Fibroblast of lung (primary cell): Measurements from ENCODE around the gene ZNF227.

Experiments used
- EZH2 ChIP-seq: IDR thresholded peaks from 2 replicates; pipeline ENCODE4 v1.5.1; 2012; ENCODE audit warnings: low read length, control low read depth, mild to moderate bottlenecking; ENCODE audit errors: missing control alignments
- TF ChIP-seq, protein P1 (sequence below), 2 donors: IDR thresholded peaks in 1 of 2; conservative IDR thresholded peaks in 1 of 2; 1 replicate in 1 of 2; 2 replicates in 1 of 2; pipeline ENCODE4 v1.5.1; 2011 to 2012; ENCODE audit warnings: low read length in 2 of 2, control low read depth in 1 of 2, inconsistent platforms in 1 of 2, low read depth in 1 of 2, mild to moderate bottlenecking in 1 of 2

DNA sequence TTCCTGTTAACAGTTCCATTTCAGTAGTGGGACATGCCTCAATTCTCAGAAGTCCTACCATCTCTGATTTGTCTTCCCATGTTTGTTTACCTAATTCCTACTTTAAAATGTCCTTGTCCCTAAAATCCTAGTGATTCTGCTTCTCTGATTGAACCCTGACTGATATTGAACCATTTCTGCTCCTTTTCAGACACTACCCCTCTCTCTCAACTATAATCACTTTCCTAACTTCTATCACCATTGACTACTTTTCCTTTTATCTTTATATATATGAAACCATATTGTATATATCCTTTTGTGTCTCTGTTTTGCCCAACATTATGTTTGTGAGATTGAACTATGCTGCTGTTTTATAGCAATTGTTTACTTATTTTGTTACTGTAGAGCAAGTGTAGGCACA, 15.6 kb upstream of the ZNF227 start:
- TF ChIP-seq, protein P1, sequence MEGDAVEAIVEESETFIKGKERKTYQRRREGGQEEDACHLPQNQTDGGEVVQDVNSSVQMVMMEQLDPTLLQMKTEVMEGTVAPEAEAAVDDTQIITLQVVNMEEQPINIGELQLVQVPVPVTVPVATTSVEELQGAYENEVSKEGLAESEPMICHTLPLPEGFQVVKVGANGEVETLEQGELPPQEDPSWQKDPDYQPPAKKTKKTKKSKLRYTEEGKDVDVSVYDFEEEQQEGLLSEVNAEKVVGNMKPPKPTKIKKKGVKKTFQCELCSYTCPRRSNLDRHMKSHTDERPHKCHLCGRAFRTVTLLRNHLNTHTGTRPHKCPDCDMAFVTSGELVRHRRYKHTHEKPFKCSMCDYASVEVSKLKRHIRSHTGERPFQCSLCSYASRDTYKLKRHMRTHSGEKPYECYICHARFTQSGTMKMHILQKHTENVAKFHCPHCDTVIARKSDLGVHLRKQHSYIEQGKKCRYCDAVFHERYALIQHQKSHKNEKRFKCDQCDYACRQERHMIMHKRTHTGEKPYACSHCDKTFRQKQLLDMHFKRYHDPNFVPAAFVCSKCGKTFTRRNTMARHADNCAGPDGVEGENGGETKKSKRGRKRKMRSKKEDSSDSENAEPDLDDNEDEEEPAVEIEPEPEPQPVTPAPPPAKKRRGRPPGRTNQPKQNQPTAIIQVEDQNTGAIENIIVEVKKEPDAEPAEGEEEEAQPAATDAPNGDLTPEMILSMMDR (conservative IDR thresholded peaks at IDR 0.05 in 1 of 2, IDR thresholded peaks at IDR 0.05 in 1 of 2; ENCODE audit: low read depth in 1 of 2, low read length in 2 of 2), result no peak
- no peak for TF ChIP-seq EZH2
